ENCODE data around the gene ABCC8.

- TF ChIP-seq TAF1 (IDR thresholded peaks at IDR 0.05; ENCODE audit: low read depth, low read length) (no peak), POLR2AphosphoS5 (IDR thresholded peaks at IDR 0.05; ENCODE audit: low read depth, low read length) (no peak)
Measured at GRCh38 chr11:17512101-17512500, 35.5 kb upstream of the ABCC8 start.
